Tibial nerve (tissue), 4 donors: ENCODE results near the gene C7orf57.

Experiments
- CTCF ChIP-seq, 5 experiments: fragments of 200-600 bp in 3 of 5; fragments of 450-650 bp in 2 of 5; sonication (generic) in 3 of 5; IDR thresholded peaks; one replicate each; pipeline ENCODE4 v1.5.1; 2016 to 2019; ENCODE audit warnings: antibody characterized with exemption in 5 of 5, mild to moderate bottlenecking in 3 of 5, moderate library complexity in 2 of 5
- EP300 ChIP-seq, 2 donors: sonication (generic); formaldehyde crosslinking; IDR thresholded peaks; one replicate each; pipeline ENCODE4 v1.6.1; 2017; ENCODE audit warnings: antibody characterized with exemption in 2 of 2, mild to moderate bottlenecking in 1 of 2
- POLR2A ChIP-seq, 2 donors: fragments of 450-650 bp; IDR thresholded peaks; one replicate each; pipeline ENCODE4 v1.6.1; 2017; ENCODE audit warnings: antibody characterized with exemption in 2 of 2, mild to moderate bottlenecking in 2 of 2, moderate library complexity in 2 of 2

GRCh38 chr7:48077423-48077822 lies 42.1 kb downstream of the C7orf57 start:
- TF ChIP-seq POLR2A (IDR thresholded peaks at IDR 0.05) (no peak), EP300 (IDR thresholded peaks at IDR 0.05) (no peak), CTCF (IDR thresholded peaks at IDR 0.05) (no peak)
